GM12891 (cell line): ENCODE measurements around the gene ACTN3.
A peak's percentile ranks its signal among the peaks of the same experiment; 100 is the strongest.
"Not testable (repeated sequence)": the region's sequence is repeated elsewhere in the genome, so short reads cannot be mapped to it uniquely, and the experiment has no call there.

ENCODE experiments used
- DNase-seq: peaks from one replicate; pipeline ENCODE4 v3.0.0; 2011; ENCODE audit warnings: low spot score; ENCODE audit not compliant: insufficient read length
- FAIRE-seq: peaks from 2 replicates; lab custom pipeline; 2011; peaks lifted over from hg19 to GRCh38; lab: Jason Lieb, UNC
- PAX5 ChIP-seq: IDR thresholded peaks from 2 replicates; pipeline ENCODE4 v1.6.1; 2011; ENCODE audit warnings: low read length, moderate library complexity, mild to moderate bottlenecking; ENCODE audit not compliant: insufficient read depth, severe bottlenecking
- POLR2A ChIP-seq: IDR thresholded peaks from 2 replicates; pipeline ENCODE4 v1.6.1; 2011; ENCODE audit warnings: low read depth, low read length, control low read depth
- POLR2AphosphoS5 ChIP-seq: IDR thresholded peaks from 2 replicates; pipeline ENCODE4 v1.6.1; 2011; ENCODE audit warnings: low read depth, low read length, control low read depth
- POU2F2 ChIP-seq: IDR thresholded peaks from 2 replicates; pipeline ENCODE4 v1.6.1; 2011; ENCODE audit warnings: low read depth, mild to moderate bottlenecking, control low read depth, low read length, moderate library complexity
- SPI1 ChIP-seq: IDR thresholded peaks from 2 replicates; pipeline ENCODE4 v1.6.1; 2011; ENCODE audit warnings: low read depth, low read length, control low read depth
- TAF1 ChIP-seq: IDR thresholded peaks from 2 replicates; pipeline ENCODE4 v1.6.1; 2011; ENCODE audit warnings: low read depth, low read length, control low read depth

ACTN3 gene

DNA sequence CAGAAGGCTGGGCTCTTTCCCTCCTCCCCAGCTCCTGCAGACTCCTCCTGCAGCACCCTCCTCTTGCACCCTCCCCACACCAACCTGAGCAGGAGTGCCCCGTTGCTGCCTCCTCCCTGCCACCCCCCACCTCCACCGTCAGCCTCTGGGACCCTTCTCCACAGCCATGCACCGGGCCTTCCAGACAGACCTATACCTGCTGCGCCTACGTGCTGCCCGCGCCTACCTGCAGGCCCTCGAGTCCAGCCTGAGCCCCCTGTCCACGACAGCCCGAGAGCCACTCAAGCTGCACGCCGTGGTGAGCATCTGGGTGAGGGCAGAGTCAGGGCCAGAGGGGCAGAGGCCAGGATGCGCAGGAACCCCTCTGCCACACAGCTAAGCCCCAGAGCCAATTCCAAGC lies 17.0 kb upstream of the ACTN3 start:
- no peak for FAIRE-seq
- TF ChIP-seq PAX5 = no peak
- TF ChIP-seq SPI1 = no peak
- no peak for TF ChIP-seq POU2F2
- no peak for TF ChIP-seq TAF1
- no peak for TF ChIP-seq POLR2AphosphoS5
- no peak for TF ChIP-seq POLR2A

DNA sequence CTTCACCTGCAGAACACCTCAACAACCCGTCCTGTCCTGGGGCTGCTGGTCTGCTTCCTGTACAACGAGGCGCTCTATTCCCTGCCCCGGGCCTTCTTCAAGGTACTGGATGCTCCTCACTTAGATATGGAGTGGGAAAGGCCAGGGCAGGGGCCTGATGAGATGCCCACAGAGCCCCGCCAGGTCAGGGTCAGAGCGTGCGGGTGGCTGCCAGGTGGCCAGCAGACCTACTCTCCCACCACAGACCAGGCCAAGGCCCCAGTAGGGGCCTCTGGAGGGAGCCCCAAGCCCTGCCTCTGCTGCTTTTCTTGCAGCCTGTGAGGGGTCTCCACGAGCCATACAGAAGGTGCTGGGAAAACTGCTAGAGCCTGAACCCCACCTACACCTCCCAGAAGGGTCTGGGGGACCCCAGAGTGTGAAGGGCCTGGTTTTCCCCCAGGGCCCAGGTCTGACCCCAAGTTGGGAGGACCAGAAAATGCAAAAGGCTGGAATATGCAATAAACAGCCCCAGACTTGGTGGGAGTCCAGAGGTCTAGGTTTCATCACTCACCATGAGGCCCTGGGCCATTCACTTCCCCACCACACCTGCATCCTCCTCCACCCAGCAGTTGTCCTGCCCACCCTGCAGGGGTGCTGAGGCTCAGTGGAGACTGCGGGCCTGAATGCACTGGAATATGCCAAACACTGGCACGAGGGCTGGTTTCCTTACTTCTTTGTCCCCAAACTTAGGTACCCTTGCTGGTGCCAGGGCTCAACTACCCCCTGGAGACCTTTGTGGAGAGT lies 15.6 kb upstream of the ACTN3 start:
- DNase-seq (no peak), FAIRE-seq (no peak)
- TF ChIP-seq POU2F2 (no peak), PAX5 (no peak)

More for the DNA sequence above, 17.0 kb upstream of the ACTN3 start:
- no peak for DNase-seq

DNA sequence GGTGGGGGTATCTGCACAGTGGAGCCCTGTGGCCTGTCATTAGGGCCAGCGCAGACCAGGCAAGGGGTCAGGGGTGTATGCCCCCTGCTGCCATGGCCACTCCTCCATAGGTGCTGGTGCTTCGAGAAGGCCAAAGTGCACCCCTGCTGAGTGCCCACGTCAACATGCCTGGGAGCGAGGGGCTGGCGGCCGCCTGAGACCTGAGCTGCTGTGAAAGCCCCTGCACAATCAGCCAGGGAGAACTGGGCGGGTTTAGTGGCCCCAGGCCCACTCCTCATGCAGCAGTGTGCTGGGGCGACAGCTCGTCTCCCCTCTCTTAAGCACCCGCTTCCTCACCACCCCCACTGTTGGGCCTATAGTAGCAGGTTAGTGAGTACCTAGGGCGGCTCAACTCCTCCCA lies 14.9 kb upstream of the ACTN3 start:
- TF ChIP-seq SPI1 (no peak), POLR2AphosphoS5 (no peak)
- DNase-seq = no peak
- FAIRE-seq = no peak

GRCh38 chr11:66532784-66533183 lies 13.9 kb upstream of the ACTN3 start:
- TF ChIP-seq SPI1 = no peak
- no peak for TF ChIP-seq POLR2AphosphoS5
- no peak for TF ChIP-seq TAF1
- no peak for TF ChIP-seq PAX5
- TF ChIP-seq POLR2A = no peak
- TF ChIP-seq POU2F2 = no peak
- DNase-seq (no peak), FAIRE-seq (no peak)

GRCh38 chr11:66539170-66539869 lies 7.4 kb upstream of the ACTN3 start:
- FAIRE-seq (no peak), DNase-seq (no peak)
- no peak for TF ChIP-seq POU2F2
- no peak for TF ChIP-seq SPI1
- TF ChIP-seq TAF1 = no peak
- no peak for TF ChIP-seq POLR2A

DNA sequence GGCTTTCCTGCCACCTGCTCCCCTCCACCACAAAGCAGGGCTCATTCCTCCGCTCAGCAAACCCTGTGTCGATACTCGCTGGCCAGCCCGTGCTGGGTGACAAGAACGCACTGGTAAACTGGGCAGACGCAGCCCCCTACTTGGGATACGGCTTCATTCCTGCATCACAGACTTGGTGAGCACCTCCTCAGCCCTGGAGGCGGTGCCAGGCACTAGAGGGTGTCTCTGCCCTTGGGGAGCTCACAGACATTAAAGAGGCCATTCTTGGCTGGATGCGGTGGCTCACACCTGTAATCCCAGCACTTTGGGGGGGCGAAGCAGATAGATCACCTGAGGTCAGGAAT lies 6.9 kb upstream of the ACTN3 start:
- no peak for DNase-seq
- no peak for FAIRE-seq
- TF ChIP-seq TAF1 (no peak), POLR2AphosphoS5 (no peak), POU2F2 (no peak), PAX5 (no peak), SPI1 (no peak), POLR2A (no peak)

DNA sequence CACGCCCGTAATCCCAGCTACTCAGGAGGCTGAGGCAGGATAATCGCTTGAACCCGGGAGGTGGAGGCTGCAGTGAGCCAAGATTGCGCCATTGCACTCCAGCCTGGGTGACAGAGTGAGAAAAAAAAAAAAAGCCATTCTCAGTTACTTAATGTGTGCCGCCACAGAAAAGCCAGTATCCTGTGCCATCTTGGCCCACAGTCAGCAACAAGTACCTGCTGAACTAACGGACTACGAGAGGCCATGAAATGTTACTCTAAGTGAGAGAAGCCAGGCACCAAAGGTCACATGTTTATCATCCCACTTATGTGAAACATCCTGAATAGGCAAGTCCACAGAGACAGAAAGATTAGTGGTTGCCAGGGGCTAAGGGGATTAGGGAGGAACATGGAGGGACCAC lies 6.1 kb upstream of the ACTN3 start:
- not testable (repeated sequence) for FAIRE-seq, DNase-seq

DNA sequence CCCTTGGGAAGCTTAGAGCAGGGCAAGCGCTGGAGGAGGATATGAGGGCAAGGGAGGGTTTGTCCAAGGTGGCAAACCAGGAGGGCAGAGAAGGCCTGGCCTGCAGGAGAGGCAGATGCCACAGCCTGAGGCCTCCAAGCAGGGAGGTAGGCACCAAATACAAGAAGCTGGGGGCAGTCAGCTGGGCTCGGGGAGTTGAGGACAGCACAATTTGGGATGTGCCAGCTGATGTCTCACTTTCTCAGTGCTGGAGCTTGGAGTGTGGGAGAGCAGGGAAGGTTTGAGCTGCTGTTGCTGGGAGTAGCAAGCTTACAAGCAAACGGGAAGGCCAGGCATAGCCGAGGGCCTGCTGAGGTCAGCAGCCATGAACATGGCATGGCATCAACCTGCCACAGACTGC lies 4.8 kb upstream of the ACTN3 start:
- no peak for TF ChIP-seq TAF1
- no peak for TF ChIP-seq POU2F2
- no peak for TF ChIP-seq POLR2A
- TF ChIP-seq SPI1 = no peak
- TF ChIP-seq POLR2AphosphoS5 = no peak
- no peak for DNase-seq
- no peak for FAIRE-seq

- FAIRE-seq (no peak), DNase-seq (no peak)
- TF ChIP-seq POLR2A (no peak), POLR2AphosphoS5 (no peak), TAF1 (no peak), PAX5 (no peak), POU2F2 (no peak), SPI1 (no peak)
Observed at GRCh38 chr11:66542362-66542761, 4.3 kb upstream of the ACTN3 start.

DNA sequence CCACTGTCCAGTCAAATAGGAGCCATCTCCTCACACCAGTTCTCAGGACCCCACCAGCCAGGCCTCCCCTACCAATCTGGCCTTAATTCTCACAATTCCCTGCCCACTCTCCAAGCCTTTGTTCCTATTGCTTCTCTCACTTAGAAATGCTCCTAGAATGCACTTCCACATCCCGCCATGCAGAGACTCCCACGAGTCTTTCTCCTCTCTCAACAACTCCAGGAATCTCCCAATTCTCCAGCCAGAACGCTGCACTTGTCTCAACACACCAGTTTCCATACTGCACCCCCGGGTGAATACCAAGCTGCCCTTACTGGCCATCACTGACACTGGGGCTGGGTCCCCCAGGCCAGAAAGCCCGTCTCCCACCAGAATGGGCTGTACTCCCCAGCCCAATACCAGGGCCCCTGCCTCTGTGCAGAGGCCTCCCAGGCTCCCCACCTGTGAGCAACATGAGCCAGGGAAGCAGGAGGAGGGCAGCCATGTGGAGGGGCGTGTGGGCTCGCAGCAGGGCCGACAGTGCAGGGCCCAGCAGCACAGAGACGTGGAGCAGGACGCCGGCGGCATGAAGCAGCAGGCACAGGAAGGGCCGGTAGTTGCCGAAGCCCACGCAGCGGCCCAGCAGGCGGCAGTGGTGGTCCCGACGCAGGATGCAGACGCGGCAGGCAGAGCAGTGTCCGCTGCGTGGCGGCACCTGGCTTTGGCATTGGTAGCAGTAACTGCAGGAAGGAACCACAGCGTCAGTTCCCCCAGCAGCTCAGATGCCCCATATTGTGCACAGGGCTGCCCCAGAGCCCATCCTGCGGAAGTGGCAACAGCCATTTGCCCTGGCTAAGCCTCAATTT lies 3.2 kb upstream of the ACTN3 start:
- peak; percentile 99 for FAIRE-seq
- no peak for TF ChIP-seq POLR2AphosphoS5
- TF ChIP-seq POU2F2 = no peak
- TF ChIP-seq SPI1 = no peak
- no peak for TF ChIP-seq PAX5
- no peak for TF ChIP-seq POLR2A
- no peak for TF ChIP-seq TAF1
- peak; percentile 73 for DNase-seq

DNA sequence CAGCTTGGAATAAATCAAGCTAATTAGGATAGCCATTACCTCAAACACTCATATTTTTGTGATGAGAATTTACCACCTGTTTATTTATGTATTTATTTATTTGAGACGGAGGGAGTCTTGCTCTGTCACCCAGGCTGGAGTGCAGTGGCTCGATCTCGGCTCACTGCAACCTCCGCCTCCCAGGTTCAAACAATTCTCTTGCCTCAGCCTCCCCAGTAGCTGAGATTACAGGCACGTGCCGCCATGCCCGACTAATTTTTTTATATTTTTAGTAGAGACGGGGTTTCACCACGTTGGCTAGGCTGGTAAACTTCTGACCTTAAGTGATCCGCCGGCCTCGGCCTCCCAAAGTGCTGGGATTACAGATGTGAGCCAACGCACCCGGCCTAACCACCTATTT lies 1.8 kb upstream of the ACTN3 start:
- FAIRE-seq, DNase-seq: not testable (repeated sequence)
